ENCODE data around the gene SORCS2. TPM values are rescaled to one million over a fixed set of nuclear protein-coding genes. Genes with fewer than 3 reads are reported as not detected.

The SORCS2 gene
- total RNA-seq, 5 donors from 2014 or later (not counting 1 experiment from before 2014, with no cell fraction given) = 0.22 TPM; not detected in 4

DNA sequence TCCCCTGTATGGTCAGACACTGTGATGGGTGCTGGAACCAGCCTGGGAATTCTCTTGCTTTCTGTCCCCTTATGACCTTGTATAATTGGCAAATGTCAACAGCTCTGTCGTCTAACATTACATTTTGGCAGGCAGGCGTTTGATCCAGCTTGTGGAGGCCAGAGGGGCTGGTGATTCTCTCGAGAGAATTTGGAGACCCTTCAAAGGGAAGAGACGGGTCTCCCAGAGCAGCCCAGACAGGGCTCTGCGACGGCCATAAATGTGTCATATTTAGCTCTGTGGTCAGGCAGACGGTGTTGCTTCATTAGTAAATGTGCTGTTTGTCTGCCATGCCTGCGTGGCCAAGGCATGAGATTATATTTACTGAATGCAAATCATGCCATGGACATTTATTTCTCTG is 68.7 kb downstream of the SORCS2 start:
- Mint-ChIP-seq H3K27me3 (peaks cover 7 to 10% of the 10 kb centered on the region in 2 donors), H3K36me3 (no peaks in the 10 kb centered on the region), H3K9me3 (no peaks in the 10 kb centered on the region), H3K4me3 (no peak overlapping the region), H3K4me1 (no peaks in the 10 kb centered on the region), H3K27ac (no peak overlapping the region)
- ChIA-PET CTCF (no interaction called here), POLR2A (no interaction called here)
- DNase-seq = no peak
- no peaks in the 10 kb centered on the region for H3K9me3 ChIP-seq
- no peak overlapping the region for H3K27ac ChIP-seq (ENCODE audit: low read length)
- no peaks in the 10 kb centered on the region for H3K4me1 ChIP-seq (ENCODE audit: control insufficient read depth in 1 of 2, extremely low read depth in 1 of 2, insufficient read depth in 2 of 2, low read length in 2 of 2)
- no peak for ATAC-seq (replicated peaks in 1 of 4)
- 60% methylated on average over 7 of the region's 8 CpGs for WGBS (ENCODE audit: insufficient coverage)
- no peaks in the 10 kb centered on the region for H3K36me3 ChIP-seq (ENCODE audit: control insufficient read depth in 2 of 2, extremely low read depth in 1 of 2, insufficient read depth in 1 of 2, low read length in 1 of 2)
- no peak overlapping the region for H3K4me3 ChIP-seq (ENCODE audit: control insufficient read depth in 1 of 2, extremely low read depth in 1 of 2, low read length in 1 of 2)
- H3K27me3 ChIP-seq (replicated peaks in 1 of 2; ENCODE audit: control insufficient read depth in 2 of 2, extremely low read depth in 1 of 2, insufficient read depth in 2 of 2, low read length in 1 of 2) = peaks cover 0 to 24% of the 10 kb centered on the region in 2 experiments

DNA sequence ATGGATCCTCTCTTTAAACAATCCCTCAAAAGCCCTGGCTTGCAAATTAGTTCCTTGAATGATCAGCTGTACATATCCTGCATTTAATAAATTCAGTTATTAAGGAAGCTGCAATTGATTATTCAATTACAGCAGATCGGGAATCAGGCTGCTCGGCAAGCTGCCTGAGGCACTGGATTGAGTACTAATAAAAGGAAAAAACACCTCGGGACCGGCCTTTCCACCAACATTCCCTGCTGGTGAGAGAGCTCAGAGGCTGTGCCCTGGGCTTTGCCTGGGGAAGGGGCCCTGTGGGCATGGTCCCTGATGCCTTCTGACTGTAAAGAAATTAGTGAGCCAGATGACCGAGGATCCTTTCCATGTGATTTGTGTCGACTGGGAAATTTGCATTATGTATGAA is 69.2 kb downstream of the SORCS2 start:
- Histone ChIP-seq H3K36me3 (ENCODE audit: control insufficient read depth in 2 of 2, extremely low read depth in 1 of 2, insufficient read depth in 1 of 2, low read length in 1 of 2) (no peaks in the 10 kb centered on the region), H3K4me3 (ENCODE audit: control insufficient read depth in 1 of 2, extremely low read depth in 1 of 2, low read length in 1 of 2) (no peak overlapping the region), H3K27ac (ENCODE audit: low read length) (no peak overlapping the region), H3K4me1 (ENCODE audit: control insufficient read depth in 1 of 2, extremely low read depth in 1 of 2, insufficient read depth in 2 of 2, low read length in 2 of 2) (no peaks in the 10 kb centered on the region), H3K9me3 (no peaks in the 10 kb centered on the region), H3K27me3 (replicated peaks in 1 of 2; ENCODE audit: control insufficient read depth in 2 of 2, extremely low read depth in 1 of 2, insufficient read depth in 2 of 2, low read length in 1 of 2) (peaks cover 0 to 26% of the 10 kb centered on the region in 2 experiments)
- ChIA-PET POLR2A (no interaction called here), CTCF (no interaction called here)
- no peaks in the 10 kb centered on the region for H3K9me3 Mint-ChIP-seq
- WGBS (ENCODE audit: insufficient coverage) = 73% methylated on average over 4 of the region's 6 CpGs
- DNase-seq (no peak), ATAC-seq (replicated peaks in 1 of 4) (no peak)
- peaks cover 7 to 10% of the 10 kb centered on the region in 2 donors for H3K27me3 Mint-ChIP-seq
- H3K36me3 Mint-ChIP-seq = no peaks in the 10 kb centered on the region
- H3K27ac Mint-ChIP-seq = no peak overlapping the region
- H3K4me1 Mint-ChIP-seq = no peaks in the 10 kb centered on the region
- H3K4me3 Mint-ChIP-seq = no peak overlapping the region

DNA sequence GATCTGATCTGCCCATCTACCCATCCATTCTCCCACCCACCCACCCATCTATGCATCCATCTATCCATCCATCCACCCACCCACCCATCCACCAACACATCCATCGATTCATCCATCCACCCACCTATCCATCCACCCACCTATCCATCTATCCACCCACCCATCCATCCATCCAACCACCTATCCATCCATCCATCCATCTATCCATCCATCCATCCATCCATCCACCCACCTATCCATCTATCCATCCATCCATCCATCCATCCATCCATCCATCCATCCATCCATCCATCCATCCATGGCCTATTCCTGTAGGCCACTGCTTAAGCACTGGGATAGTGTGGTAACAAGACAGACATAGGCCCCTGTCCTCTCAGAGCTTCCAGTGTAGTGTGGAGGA is 69.8 kb downstream of the SORCS2 start:
- WGBS (ENCODE audit: insufficient coverage) = 50% methylated on average over 1 of the region's 1 CpG
- POLR2A ChIA-PET = no interaction called here

DNA sequence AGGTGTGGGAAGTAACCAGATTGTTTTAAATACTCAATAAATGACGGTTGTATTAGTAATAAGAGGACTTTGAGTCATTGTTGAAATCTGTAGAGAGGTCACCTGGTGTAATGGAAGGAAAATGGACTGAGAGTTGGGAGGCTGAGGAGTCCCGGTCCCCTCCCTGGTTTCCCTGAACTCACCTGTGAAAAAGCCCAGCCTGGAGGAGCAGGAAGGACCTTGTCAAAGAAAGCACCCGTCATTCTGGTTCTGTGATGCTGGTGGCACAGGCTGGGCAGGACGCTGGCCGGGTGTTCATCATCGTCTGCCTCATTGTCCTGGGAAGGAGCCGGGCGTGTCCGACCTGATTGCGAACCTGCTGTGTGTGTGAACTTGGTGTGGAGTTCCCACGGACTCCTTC is 70.8 kb downstream of the SORCS2 start:
- DNase-seq (no peak), ATAC-seq (replicated peaks in 1 of 4) (no peak)
- no peak overlapping the region for H3K27ac Mint-ChIP-seq
- no peaks in the 10 kb centered on the region for H3K36me3 Mint-ChIP-seq
- Histone ChIP-seq H3K4me3 (ENCODE audit: control insufficient read depth in 1 of 2, extremely low read depth in 1 of 2, low read length in 1 of 2) (no peak overlapping the region), H3K27ac (ENCODE audit: low read length) (no peak overlapping the region), H3K36me3 (ENCODE audit: control insufficient read depth in 2 of 2, extremely low read depth in 1 of 2, insufficient read depth in 1 of 2, low read length in 1 of 2) (no peaks in the 10 kb centered on the region), H3K27me3 (replicated peaks in 1 of 2; ENCODE audit: control insufficient read depth in 2 of 2, extremely low read depth in 1 of 2, insufficient read depth in 2 of 2, low read length in 1 of 2) (peaks cover 0 to 25% of the 10 kb centered on the region in 2 experiments), H3K4me1 (ENCODE audit: control insufficient read depth in 1 of 2, extremely low read depth in 1 of 2, insufficient read depth in 2 of 2, low read length in 2 of 2) (no peaks in the 10 kb centered on the region), H3K9me3 (no peaks in the 10 kb centered on the region)
- POLR2A ChIA-PET = no interaction called here
- H3K9me3 Mint-ChIP-seq = no peaks in the 10 kb centered on the region
- 80% methylated on average over 11 of the region's 11 CpGs for WGBS (ENCODE audit: insufficient coverage)
- no peak overlapping the region for H3K4me3 Mint-ChIP-seq
- H3K4me1 Mint-ChIP-seq = no peaks in the 10 kb centered on the region
- peaks cover 7% of the 10 kb centered on the region in 2 donors for H3K27me3 Mint-ChIP-seq
- CTCF ChIA-PET = no interaction called here

More for the DNA sequence above, 69.8 kb downstream of the SORCS2 start:
- peaks cover 6 to 7% of the 10 kb centered on the region in 2 donors for H3K27me3 Mint-ChIP-seq
- H3K4me1 Mint-ChIP-seq = no peaks in the 10 kb centered on the region
- no peaks in the 10 kb centered on the region for H3K36me3 Mint-ChIP-seq
- no peak overlapping the region for H3K27ac ChIP-seq (ENCODE audit: low read length)
- H3K9me3 Mint-ChIP-seq = no peaks in the 10 kb centered on the region
- no peaks in the 10 kb centered on the region for H3K9me3 ChIP-seq
- peaks cover 0 to 26% of the 10 kb centered on the region in 2 experiments for H3K27me3 ChIP-seq (replicated peaks in 1 of 2; ENCODE audit: control insufficient read depth in 2 of 2, extremely low read depth in 1 of 2, insufficient read depth in 2 of 2, low read length in 1 of 2)
- no peak overlapping the region for H3K27ac Mint-ChIP-seq
- no peaks in the 10 kb centered on the region for H3K36me3 ChIP-seq (ENCODE audit: control insufficient read depth in 2 of 2, extremely low read depth in 1 of 2, insufficient read depth in 1 of 2, low read length in 1 of 2)
- H3K4me3 ChIP-seq (ENCODE audit: control insufficient read depth in 1 of 2, extremely low read depth in 1 of 2, low read length in 1 of 2) = no peak overlapping the region
- H3K4me1 ChIP-seq (ENCODE audit: control insufficient read depth in 1 of 2, extremely low read depth in 1 of 2, insufficient read depth in 2 of 2, low read length in 2 of 2) = no peaks in the 10 kb centered on the region
- CTCF ChIA-PET = no interaction called here
- ATAC-seq (replicated peaks in 1 of 4) (no peak), DNase-seq (no peak)
- H3K4me3 Mint-ChIP-seq = no peak overlapping the region

DNA sequence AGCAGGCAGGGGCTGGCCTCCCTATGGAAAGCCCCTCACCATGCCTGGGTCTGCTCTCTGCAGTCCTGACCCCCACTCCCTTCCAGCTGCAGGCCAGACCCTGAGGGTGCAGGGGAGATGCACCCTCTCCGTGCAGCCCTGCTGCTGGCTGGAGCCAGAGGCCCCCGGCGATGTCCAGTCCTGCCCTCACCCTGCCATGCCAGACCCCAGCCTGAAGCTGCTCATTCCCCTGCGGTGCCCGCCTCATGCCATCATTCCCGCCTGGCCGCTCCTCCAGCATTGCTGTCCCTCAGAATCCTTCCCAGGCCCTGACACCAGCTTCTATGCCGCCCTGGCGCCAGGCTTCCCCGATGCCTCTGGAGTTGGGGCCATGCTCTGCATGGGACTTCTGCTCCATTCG is 72.4 kb downstream of the SORCS2 start:
- CTCF ChIA-PET = no interaction called here
- Histone ChIP-seq H3K9me3 (no peaks in the 10 kb centered on the region), H3K27ac (ENCODE audit: low read length) (no peak overlapping the region), H3K4me1 (ENCODE audit: control insufficient read depth in 1 of 2, extremely low read depth in 1 of 2, insufficient read depth in 2 of 2, low read length in 2 of 2) (no peaks in the 10 kb centered on the region), H3K27me3 (replicated peaks in 1 of 2; ENCODE audit: control insufficient read depth in 2 of 2, extremely low read depth in 1 of 2, insufficient read depth in 2 of 2, low read length in 1 of 2) (peaks cover 0 to 23% of the 10 kb centered on the region in 2 experiments), H3K4me3 (ENCODE audit: control insufficient read depth in 1 of 2, extremely low read depth in 1 of 2, low read length in 1 of 2) (no peak overlapping the region), H3K36me3 (ENCODE audit: control insufficient read depth in 2 of 2, extremely low read depth in 1 of 2, insufficient read depth in 1 of 2, low read length in 1 of 2) (no peaks in the 10 kb centered on the region)
- 80% methylated on average over 11 of the region's 11 CpGs for WGBS (ENCODE audit: insufficient coverage)
- ATAC-seq (replicated peaks in 1 of 4) (no peak), DNase-seq (no peak)
- no peaks in the 10 kb centered on the region for H3K4me1 Mint-ChIP-seq
- no peak overlapping the region for H3K4me3 Mint-ChIP-seq
- peaks cover 0 to 5% of the 10 kb centered on the region in 2 donors for H3K27me3 Mint-ChIP-seq
- POLR2A ChIA-PET = no interaction called here
- H3K27ac Mint-ChIP-seq = no peak overlapping the region
- no peaks in the 10 kb centered on the region for H3K36me3 Mint-ChIP-seq
- H3K9me3 Mint-ChIP-seq = no peaks in the 10 kb centered on the region

DNA sequence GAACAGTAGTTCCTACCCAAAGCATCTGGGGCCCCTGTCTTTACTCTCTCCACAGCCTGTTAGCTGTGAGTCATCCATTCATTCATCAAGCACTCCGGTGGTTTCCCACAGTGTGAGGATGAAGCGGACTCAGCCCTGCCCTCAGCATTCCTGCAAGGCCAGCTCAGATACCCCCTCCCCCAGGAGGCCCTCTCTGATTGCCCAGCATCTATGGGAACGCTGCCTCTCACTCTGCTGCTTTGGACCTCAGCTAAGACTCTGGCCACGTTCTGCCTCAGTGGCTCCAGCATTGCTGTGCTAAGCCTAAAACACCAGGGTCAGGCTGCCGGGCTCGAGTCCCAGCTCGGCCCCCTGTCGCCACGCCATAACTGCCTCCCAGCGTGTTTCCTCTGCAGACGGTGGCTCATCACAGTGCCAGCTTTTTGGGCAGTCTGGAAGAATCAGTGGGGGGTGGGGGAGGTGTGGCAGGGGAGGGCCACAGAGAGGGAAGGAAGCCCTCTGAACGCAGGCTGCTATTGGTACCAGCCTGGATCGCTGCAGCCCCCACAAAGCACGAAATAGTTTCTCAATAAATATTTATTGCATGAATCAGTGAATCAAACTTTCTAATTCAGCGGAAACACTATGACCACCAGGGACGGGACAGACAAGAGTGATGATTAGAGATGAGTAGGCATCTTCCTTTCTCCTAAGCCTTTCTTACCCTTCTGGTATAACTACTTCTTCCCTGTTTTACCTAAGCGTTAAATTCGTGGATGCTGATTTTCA is 74.4 kb downstream of the SORCS2 start:
- Mint-ChIP-seq H3K4me3 (no peak overlapping the region), H3K27ac (no peak overlapping the region), H3K36me3 (no peaks in the 10 kb centered on the region), H3K9me3 (no peaks in the 10 kb centered on the region), H3K27me3 (peaks cover 0 to 7% of the 10 kb centered on the region in 2 donors), H3K4me1 (no peaks in the 10 kb centered on the region)
- Histone ChIP-seq H3K9me3 (no peaks in the 10 kb centered on the region), H3K36me3 (ENCODE audit: control insufficient read depth in 2 of 2, extremely low read depth in 1 of 2, insufficient read depth in 1 of 2, low read length in 1 of 2) (no peaks in the 10 kb centered on the region), H3K27ac (ENCODE audit: low read length) (no peak overlapping the region), H3K27me3 (replicated peaks in 1 of 2; ENCODE audit: control insufficient read depth in 2 of 2, extremely low read depth in 1 of 2, insufficient read depth in 2 of 2, low read length in 1 of 2) (peaks cover 0 to 30% of the 10 kb centered on the region in 2 experiments), H3K4me1 (ENCODE audit: control insufficient read depth in 1 of 2, extremely low read depth in 1 of 2, insufficient read depth in 2 of 2, low read length in 2 of 2) (no peaks in the 10 kb centered on the region), H3K4me3 (ENCODE audit: control insufficient read depth in 1 of 2, extremely low read depth in 1 of 2, low read length in 1 of 2) (no peak overlapping the region)
- POLR2A ChIA-PET = no interaction called here
- WGBS (ENCODE audit: insufficient coverage) = 55% methylated on average over 11 of the region's 18 CpGs
- no peak for DNase-seq
- ATAC-seq (replicated peaks in 1 of 4) = no peak
- CTCF ChIA-PET = no interaction called here
